CD4-positive, alpha-beta T cell (primary cell): Measurements from ENCODE around the gene LRRC45. TPM values are rescaled to one million over a fixed set of nuclear protein-coding genes. Genes with fewer than 3 reads are reported as not detected.

Experiments
- ATAC-seq: fragments of 200-7000 bp; cut with Tn5 transposase; one replicate; pipeline ENCODE4 v1.10.0; 2022; ENCODE audit warnings: mild to moderate bottlenecking; ENCODE audit not compliant: poor library complexity
- CTCF ChIA-PET: fragments of 350-600 bp; sonication (Branson Sonifier 250); formaldehyde crosslinking; loops from one replicate; lab custom pipeline; 2021; ENCODE audit warnings: antibody characterized with exemption, inconsistent platforms; lab: Charles Lee
- POLR2A ChIA-PET: fragments of 350-600 bp; sonication (Branson Sonifier 250); formaldehyde crosslinking; loops from one replicate; lab custom pipeline; 2021; ENCODE audit warnings: antibody characterized with exemption, inconsistent platforms; lab: Charles Lee
- DNase-seq, 14 experiments: peaks; one replicate each; pipeline ENCODE4 v3.0.0-alpha.2; 2013 to 2020; ENCODE audit warnings: mixed read lengths in 2 of 14
- H3K27ac ChIP-seq, 2 donors: one replicate each; pipeline versions ENCODE4 v1.5.1 to v1.7.0; 2013; ENCODE audit warnings: low read length in 2 of 2, low read depth in 1 of 2, mild to moderate bottlenecking in 1 of 2
- H3K27me3 ChIP-seq, 2 experiments: 1 replicate in 1 of 2; 2 replicates in 1 of 2; pipeline versions ENCODE4 v1.6.1 to v1.7.0; 2013; ENCODE audit warnings: low read length in 2 of 2, control low read depth in 1 of 2, mild to moderate bottlenecking in 1 of 2, moderate library complexity in 1 of 2; ENCODE audit not compliant: insufficient read depth in 2 of 2, control insufficient read depth in 1 of 2
- H3K36me3 ChIP-seq: one replicate; pipeline ENCODE4 v1.6.1; 2013; ENCODE audit warnings: low read length, control low read depth; ENCODE audit not compliant: insufficient read depth
- H3K4me1 ChIP-seq: one replicate; pipeline ENCODE4 v1.6.1; 2013; ENCODE audit warnings: low read length, control low read depth; ENCODE audit not compliant: insufficient read depth
- H3K4me3 ChIP-seq: one replicate; pipeline ENCODE4 v1.5.1; 2013; ENCODE audit warnings: mild to moderate bottlenecking, low read length, moderate library complexity
- H3K9me3 ChIP-seq, 2 experiments: 1 replicate in 1 of 2; 2 replicates in 1 of 2; pipeline versions ENCODE4 v1.6.1 to v1.7.0; 2013; ENCODE audit warnings: low read length in 2 of 2, mild to moderate bottlenecking in 2 of 2, control low read depth in 1 of 2, moderate library complexity in 1 of 2; ENCODE audit not compliant: control insufficient read depth in 1 of 2, insufficient read depth in 1 of 2
- H3K27ac Mint-ChIP-seq: one replicate; pipeline ENCODE4 v1.8.0; 2020; ENCODE audit warnings: mixed read lengths
- H3K27me3 Mint-ChIP-seq: one replicate; pipeline ENCODE4 v1.8.0; 2021; ENCODE audit warnings: mixed read lengths
- H3K36me3 Mint-ChIP-seq: one replicate; pipeline ENCODE4 v1.8.0; 2021; ENCODE audit warnings: low read depth, mixed read lengths
- H3K4me1 Mint-ChIP-seq: one replicate; pipeline ENCODE4 v1.8.0; 2021; ENCODE audit warnings: low read depth, mixed read lengths
- H3K4me3 Mint-ChIP-seq: one replicate; pipeline ENCODE4 v1.8.0; 2020; ENCODE audit warnings: mild to moderate bottlenecking, mixed read lengths
- H3K9me3 Mint-ChIP-seq: one replicate; pipeline ENCODE4 v1.8.0; 2020; ENCODE audit warnings: mixed read lengths
- CTCF ChIP-seq: fragments of 200-600 bp; IDR thresholded peaks from one replicate; pipeline ENCODE4 v1.8.0; 2022; ENCODE audit warnings: antibody characterized with exemption, mild to moderate bottlenecking
- intact Hi-C, 2 experiments: fragments of 100-400 bp; cut with DNase I in 1 of 2; cut with micrococcal nuclease in 1 of 2; formaldehyde crosslinking; loops; one replicate each; pipeline versions ENCODE4 v1.15.1 to v1.9.0; 2023 to 2025; cut with DNase I, micrococcal nuclease
- total RNA-seq, 174 experiments: library from RNA in 2 of 174; stranded (reverse) in 2 of 174; gene quantifications; one replicate each; pipeline ENCODE4 v1.2.3 and lab custom pipeline; 2021 to 2026

LRRC45 gene
- total RNA-seq, 2 experiments from 2014 or later: 17.7 to 17.9 TPM

- Mint-ChIP-seq H3K27ac (no peak overlapping the region), H3K9me3 (no peaks in the 10 kb centered on the region), H3K4me3 (no peak overlapping the region), H3K36me3 (peaks cover 26% of the 10 kb centered on the region), H3K4me1 (peaks cover 8% of the 10 kb centered on the region), H3K27me3 (no peaks in the 10 kb centered on the region)
- POLR2A ChIA-PET: no interaction called here
- ATAC-seq (no peak), DNase-seq (no peak)
- intact Hi-C loops: no loop called here
- Histone ChIP-seq H3K27ac (no peak overlapping the region), H3K9me3 (no peaks in the 10 kb centered on the region), H3K4me3 (no peak overlapping the region), H3K27me3 (no peaks in the 10 kb centered on the region), H3K4me1 (peaks cover 7% of the 10 kb centered on the region), H3K36me3 (peaks cover 34% of the 10 kb centered on the region)
- CTCF ChIA-PET: no interaction called here
- no peak for TF ChIP-seq CTCF
Observed at GRCh38 chr17:81987161-81987770, 35.8 kb upstream of the LRRC45 start.

GRCh38 chr17:81990836-81991683, 32.0 kb upstream of the LRRC45 start:
- H3K36me3 ChIP-seq: peaks cover 12% of the 10 kb centered on the region
- no peak for DNase-seq
- Mint-ChIP-seq H3K4me3 (no peak overlapping the region), H3K9me3 (no peaks in the 10 kb centered on the region), H3K4me1 (peaks cover 4% of the 10 kb centered on the region), H3K27ac (no peak overlapping the region), H3K27me3 (no peaks in the 10 kb centered on the region), H3K36me3 (peaks cover 5% of the 10 kb centered on the region)
- no peak for TF ChIP-seq CTCF
- no peaks in the 10 kb centered on the region for H3K4me1 ChIP-seq
- H3K9me3 ChIP-seq: no peaks in the 10 kb centered on the region
- no peak overlapping the region for H3K4me3 ChIP-seq
- POLR2A ChIA-PET: no interaction called here
- H3K27ac ChIP-seq: no peak overlapping the region
- CTCF ChIA-PET: no interaction called here
- intact Hi-C loops: no loop called here
- ATAC-seq: no peak
- no peaks in the 10 kb centered on the region for H3K27me3 ChIP-seq

- Histone ChIP-seq H3K4me3 (no peak overlapping the region), H3K4me1 (no peaks in the 10 kb centered on the region), H3K27ac (no peak overlapping the region), H3K27me3 (no peaks in the 10 kb centered on the region), H3K9me3 (no peaks in the 10 kb centered on the region), H3K36me3 (peaks cover 5% of the 10 kb centered on the region)
- no peak overlapping the region for H3K4me3 Mint-ChIP-seq
- ATAC-seq (no peak), DNase-seq (no peak)
- H3K27me3 Mint-ChIP-seq: no peaks in the 10 kb centered on the region
- intact Hi-C loops: no loop called here
- peaks cover 5% of the 10 kb centered on the region for H3K36me3 Mint-ChIP-seq
- TF ChIP-seq CTCF: no peak
- H3K9me3 Mint-ChIP-seq: no peaks in the 10 kb centered on the region
- H3K27ac Mint-ChIP-seq: no peak overlapping the region
- ChIA-PET CTCF (no interaction called here), POLR2A (no interaction called here)
- H3K4me1 Mint-ChIP-seq: peaks cover 4% of the 10 kb centered on the region
Observed at GRCh38 chr17:81991684-81992305, 31.3 kb upstream of the LRRC45 start.
